ENCODE measurements around the gene SEC31A. TPM values are rescaled to one million over a fixed set of nuclear protein-coding genes. Genes with fewer than 3 reads are reported as not detected.
A peak's percentile ranks its signal among the peaks of the same experiment; 100 is the strongest.

Gene SEC31A
- polyA plus RNA-seq, 1 experiment, result 451 TPM

DNA sequence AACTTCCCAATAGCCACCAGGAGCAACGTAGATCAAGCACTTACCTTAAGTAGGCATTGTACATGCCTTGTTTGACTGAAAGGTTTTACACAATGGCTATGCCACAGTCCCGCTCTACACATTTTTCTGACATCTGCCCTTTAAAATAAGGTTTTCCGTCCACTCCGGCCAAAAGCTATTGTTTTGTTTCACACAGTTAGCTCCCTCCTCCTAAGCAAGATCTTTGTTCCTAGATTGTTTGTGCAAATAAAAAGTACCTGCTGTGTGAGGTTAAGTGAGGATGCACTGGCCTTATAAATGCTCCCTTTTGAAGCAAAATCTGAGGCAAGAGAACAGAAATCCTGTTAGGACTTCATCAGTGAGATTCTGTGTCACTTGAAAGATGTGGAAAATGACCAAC, 104.1 kb downstream of the SEC31A start:
- no peak for DNase-seq (ENCODE audit: low read depth)
- Histone ChIP-seq H3K4me3 (ENCODE audit: low read depth, low read length) (no peak overlapping the region), H3K36me3 (ENCODE audit: control insufficient read depth, insufficient read depth, low read length) (no peaks in the 10 kb centered on the region; the same call in 1 of the 2 replicates), H3K27me3 (ENCODE audit: control insufficient read depth, insufficient read depth, low read length) (no peaks in the 10 kb centered on the region)
- POLR2A ChIA-PET, result interaction anchor here (1.3 kb wide), 1 partner anchor 10 kb away, joined by 4 read pairs; no protein-coding TSS in a partner anchor
- CTCF ChIA-PET, result interaction anchor here (1.6 to 2.7 kb wide), 2 partner anchors 10 kb away, joined by 3 to 10 read pairs; no protein-coding TSS in a partner anchor
- TF ChIP-seq, protein P1, sequence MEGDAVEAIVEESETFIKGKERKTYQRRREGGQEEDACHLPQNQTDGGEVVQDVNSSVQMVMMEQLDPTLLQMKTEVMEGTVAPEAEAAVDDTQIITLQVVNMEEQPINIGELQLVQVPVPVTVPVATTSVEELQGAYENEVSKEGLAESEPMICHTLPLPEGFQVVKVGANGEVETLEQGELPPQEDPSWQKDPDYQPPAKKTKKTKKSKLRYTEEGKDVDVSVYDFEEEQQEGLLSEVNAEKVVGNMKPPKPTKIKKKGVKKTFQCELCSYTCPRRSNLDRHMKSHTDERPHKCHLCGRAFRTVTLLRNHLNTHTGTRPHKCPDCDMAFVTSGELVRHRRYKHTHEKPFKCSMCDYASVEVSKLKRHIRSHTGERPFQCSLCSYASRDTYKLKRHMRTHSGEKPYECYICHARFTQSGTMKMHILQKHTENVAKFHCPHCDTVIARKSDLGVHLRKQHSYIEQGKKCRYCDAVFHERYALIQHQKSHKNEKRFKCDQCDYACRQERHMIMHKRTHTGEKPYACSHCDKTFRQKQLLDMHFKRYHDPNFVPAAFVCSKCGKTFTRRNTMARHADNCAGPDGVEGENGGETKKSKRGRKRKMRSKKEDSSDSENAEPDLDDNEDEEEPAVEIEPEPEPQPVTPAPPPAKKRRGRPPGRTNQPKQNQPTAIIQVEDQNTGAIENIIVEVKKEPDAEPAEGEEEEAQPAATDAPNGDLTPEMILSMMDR (IDR thresholded peaks at IDR 0.05; ENCODE audit: insufficient read depth, low read depth, low read length), result no peak

DNA sequence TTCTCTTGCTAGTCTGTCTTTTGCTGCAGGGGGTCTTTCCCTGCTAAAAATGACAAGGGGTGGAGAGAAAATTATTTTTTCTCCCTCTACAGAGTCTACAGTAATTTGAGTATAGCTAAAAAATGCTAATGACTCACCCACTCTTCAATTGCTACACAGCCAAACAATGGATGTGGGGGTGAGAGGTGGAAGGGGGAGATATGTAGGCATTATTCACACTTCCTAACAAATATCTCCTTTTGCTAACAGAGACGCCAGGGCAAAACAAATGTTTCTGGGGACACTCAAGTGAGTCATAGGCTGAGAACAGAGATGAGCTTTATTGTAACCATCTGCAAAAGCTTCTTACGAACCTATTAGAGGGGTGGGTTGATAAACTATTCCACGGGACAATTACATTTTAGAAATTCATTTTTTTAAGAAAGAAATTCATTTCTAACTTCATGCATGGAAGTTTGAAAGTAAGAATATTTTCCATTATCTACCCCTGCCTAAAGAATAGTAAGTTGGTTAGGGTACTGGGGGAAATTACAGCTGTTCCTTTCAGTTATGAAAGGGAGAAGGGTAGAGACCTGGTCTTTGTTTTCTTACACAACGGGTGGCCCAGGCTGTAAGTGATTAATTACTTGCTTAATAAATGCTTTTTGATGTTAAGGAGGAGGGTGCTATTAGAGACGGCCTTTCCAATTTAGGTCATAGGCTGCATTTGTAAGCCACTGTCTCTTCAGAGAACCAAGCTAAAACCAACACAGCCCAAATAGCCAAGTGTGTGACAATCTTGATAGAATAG, 105.1 kb downstream of the SEC31A start:
- no peaks in the 10 kb centered on the region for H3K27me3 ChIP-seq (ENCODE audit: control insufficient read depth, insufficient read depth, low read length)
- H3K36me3 ChIP-seq (ENCODE audit: control insufficient read depth, insufficient read depth, low read length), result no peaks in the 10 kb centered on the region; the same call in 1 of the 2 replicates
- CTCF ChIA-PET, result interaction anchor here (0.9 to 2.7 kb wide), 6 partner anchors 9 to 324 kb away, joined by 3 to 10 read pairs (median 3); partner anchors contain the start of gene SCD5
- POLR2A ChIA-PET, result interaction anchor here (0.5 to 1.3 kb wide), 4 partner anchors 11 to 354 kb away, joined by 3 to 6 read pairs (median 4); no protein-coding TSS in a partner anchor
- DNase-seq (ENCODE audit: low read depth), result peak; percentile 65
- TF ChIP-seq, protein P1 (IDR thresholded peaks at IDR 0.05; ENCODE audit: insufficient read depth, low read depth, low read length), result no peak
- H3K4me3 ChIP-seq (ENCODE audit: low read depth, low read length), result no peak overlapping the region

DNA sequence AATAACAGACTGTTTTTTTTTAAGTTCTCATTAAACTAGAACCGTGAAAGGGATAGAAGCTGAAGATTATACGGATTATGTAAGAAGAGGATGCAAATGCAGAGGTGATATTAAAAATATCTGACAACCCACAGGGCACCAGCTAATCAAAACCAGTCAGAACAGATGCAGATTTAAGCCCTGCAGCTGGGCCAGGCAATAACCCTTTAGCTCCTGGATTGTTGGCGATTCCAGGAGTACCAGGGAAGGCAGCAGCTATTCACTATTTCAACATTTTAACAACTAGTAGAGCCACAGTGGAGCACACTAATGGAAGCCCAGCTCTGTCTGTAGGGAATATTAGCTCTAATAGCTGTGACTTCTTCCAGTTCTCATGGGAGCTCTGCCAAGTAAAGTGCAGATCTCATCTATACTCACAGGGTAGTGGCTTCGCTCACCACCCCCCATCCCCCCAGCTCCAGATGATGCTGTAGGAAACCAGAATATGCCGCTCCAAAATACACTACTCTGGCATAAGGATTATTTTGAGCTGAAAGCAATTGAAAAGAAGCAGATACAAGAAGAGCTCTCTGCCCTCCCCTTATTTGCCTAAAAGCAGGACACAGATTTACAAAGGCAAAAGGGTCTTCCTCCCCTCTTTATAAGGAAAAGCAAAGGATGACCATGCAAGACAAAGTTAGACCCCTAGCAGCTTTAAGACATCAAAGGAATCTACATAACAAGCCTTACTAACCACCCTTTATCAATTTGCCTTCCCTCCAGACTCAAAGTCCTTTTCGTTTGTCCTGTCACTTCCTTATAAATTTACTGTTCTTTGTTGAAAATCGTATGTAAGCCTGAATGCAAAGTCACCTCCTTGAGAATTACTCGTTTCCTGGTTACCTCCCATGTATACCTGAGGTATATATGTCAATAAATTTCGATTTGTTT, 106.0 kb downstream of the SEC31A start:
- H3K27me3 ChIP-seq (ENCODE audit: control insufficient read depth, insufficient read depth, low read length), result no peaks in the 10 kb centered on the region
- TF ChIP-seq, protein P1 (IDR thresholded peaks at IDR 0.05; ENCODE audit: insufficient read depth, low read depth, low read length), result no peak
- H3K36me3 ChIP-seq (ENCODE audit: control insufficient read depth, insufficient read depth, low read length), result no peaks in the 10 kb centered on the region; the same call in 1 of the 2 replicates
- ChIA-PET POLR2A (interaction anchor here (0.5 to 0.6 kb wide), 4 partner anchors 28 to 353 kb away, joined by 3 to 10 read pairs (median 4); no protein-coding TSS in a partner anchor), CTCF (interaction anchor here (0.8 to 2.7 kb wide), 6 partner anchors 12 to 323 kb away, joined by 3 to 10 read pairs (median 4); partner anchors contain the start of gene SCD5)
- H3K4me3 ChIP-seq (ENCODE audit: low read depth, low read length), result no peak overlapping the region
- no peak for DNase-seq (ENCODE audit: low read depth)

DNA sequence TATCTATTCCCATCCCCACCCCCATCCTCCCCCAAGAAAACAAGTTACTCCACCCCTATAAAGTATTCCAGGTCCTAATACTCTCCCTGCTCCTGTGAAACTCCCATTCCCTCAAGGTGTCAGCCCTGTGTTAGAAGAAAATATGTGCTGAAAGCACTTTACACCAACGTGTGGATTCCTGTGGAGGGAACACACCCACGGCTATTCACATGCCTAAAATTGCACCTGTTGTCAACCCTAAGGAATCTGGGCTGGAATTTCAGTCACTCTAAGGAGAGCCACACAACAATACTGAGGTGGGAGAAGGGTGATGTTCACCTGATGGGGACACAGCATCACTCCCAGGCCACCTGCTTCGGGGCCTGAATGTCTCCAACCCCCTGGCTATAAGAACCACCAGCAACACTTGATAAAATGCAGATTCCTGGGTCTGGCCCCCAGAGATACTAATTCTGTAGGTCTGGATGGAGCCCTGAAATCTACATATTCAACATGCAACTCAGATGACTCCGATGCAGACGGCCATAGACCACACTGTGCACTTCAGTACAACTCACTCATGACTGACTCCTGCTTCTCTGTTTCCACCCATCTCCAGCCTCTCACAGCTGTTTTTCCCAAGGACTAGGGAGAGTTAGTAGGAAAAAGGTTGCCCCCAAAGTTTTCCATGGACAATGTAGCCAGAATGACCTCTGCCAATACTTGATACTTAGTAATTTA, 108.2 kb downstream of the SEC31A start:
- no peak for DNase-seq (ENCODE audit: low read depth)
- Histone ChIP-seq H3K4me3 (ENCODE audit: low read depth, low read length) (no peak overlapping the region), H3K27me3 (ENCODE audit: control insufficient read depth, insufficient read depth, low read length) (no peaks in the 10 kb centered on the region), H3K36me3 (ENCODE audit: control insufficient read depth, insufficient read depth, low read length) (no peaks in the 10 kb centered on the region)
- TF ChIP-seq, protein P1 (IDR thresholded peaks at IDR 0.05; ENCODE audit: insufficient read depth, low read depth, low read length), result no peak
- CTCF ChIA-PET, result interaction anchor here (1.4 kb wide), 1 partner anchor 12 kb away, joined by 3 read pairs; no protein-coding TSS in a partner anchor
- POLR2A ChIA-PET, result no interaction called here
